ENCODE data around the gene RNF41. TPM values are rescaled to one million over a fixed set of nuclear protein-coding genes. Genes with fewer than 3 reads are reported as not detected.

Gene RNF41
- total and polyA plus RNA-seq, 2 of the 13 experiments (the other 11 are each of a cell fraction or from before 2014, with no cell fraction given) = 27.1 to 39.4 TPM

- 0 out of 2 replicates have a peak, but pooled peaks have one; percentile 22 for TF ChIP-seq ZNF691 (CRISPR knock-in tag; IDR thresholded peaks at IDR 0.05; ENCODE audit: borderline replicate concordance, low read depth)
- TF ChIP-seq DPF2 (CRISPR knock-in tag; IDR thresholded peaks at IDR 0.05; ENCODE audit: borderline replicate concordance, low read depth) = no peak
- no peak for TF ChIP-seq SOX6 (IDR thresholded peaks at IDR 0.05)
- peak; percentile 60 for TF ChIP-seq SOX6 (CRISPR knock-in tag; IDR thresholded peaks at IDR 0.05)
- TF ChIP-seq NCOA1 (CRISPR knock-in tag; IDR thresholded peaks at IDR 0.05) = no peak
- TF ChIP-seq PBX3 (CRISPR knock-in tag; IDR thresholded peaks at IDR 0.05; ENCODE audit: borderline replicate concordance) = no peak
- TF ChIP-seq PAF1 (CRISPR knock-in tag; IDR thresholded peaks at IDR 0.05) = no peak
- TF ChIP-seq SNAPC5 (CRISPR knock-in tag; IDR thresholded peaks at IDR 0.05; ENCODE audit: borderline replicate concordance) = no peak; the same call in 1 of the 2 replicates
- TF ChIP-seq ZXDC (CRISPR knock-in tag; IDR thresholded peaks at IDR 0.05) = no peak; the same call in 1 of the 2 replicates
- TF ChIP-seq SRF (IDR thresholded peaks at IDR 0.05; ENCODE audit: low read depth, low read length) = no peak
- TF ChIP-seq ZNF780A (CRISPR knock-in tag; IDR thresholded peaks at IDR 0.05) = no peak
- TF ChIP-seq ZBTB49 (CRISPR knock-in tag; IDR thresholded peaks at IDR 0.05; ENCODE audit: borderline replicate concordance) = no peak
- TF ChIP-seq ZNF567 (CRISPR knock-in tag; IDR thresholded peaks at IDR 0.05; ENCODE audit: borderline replicate concordance) = no peak
- no peak for TF ChIP-seq MAFG (CRISPR knock-in tag; IDR thresholded peaks at IDR 0.05)
- no peak for TF ChIP-seq MNT (IDR thresholded peaks at IDR 0.05)
- TF ChIP-seq DDIT3 (CRISPR knock-in tag; IDR thresholded peaks at IDR 0.05) = 0 out of 2 replicates have a peak, but pooled peaks have one; percentile 25
- TF ChIP-seq ZNF543 (CRISPR knock-in tag; IDR thresholded peaks at IDR 0.05) = no peak
These were observed 45.1 kb upstream of the RNF41 start, which contains the start of gene COQ10A (continued) for GRCh38 chr12:56266693-56267442.

Measured in HepG2 (cell line).